Suprapubic skin (tissue), 4 donors: ENCODE measurements around the gene HSBP1. TPM values are rescaled to one million over a fixed set of nuclear protein-coding genes. Genes with fewer than 3 reads are reported as not detected.

Source experiments
- DNase-seq, 2 donors: peaks; one replicate each; pipeline ENCODE4 v3.0.0-alpha.2; 2019; ENCODE audit warnings: low spot score in 2 of 2
- H3K27ac ChIP-seq: fragments of 200-600 bp; sonication (generic); one replicate; pipeline ENCODE4 v1.5.1; 2019
- H3K27me3 ChIP-seq: fragments of 200-600 bp; sonication (generic); one replicate; pipeline ENCODE4 v1.5.1; 2019
- H3K36me3 ChIP-seq: fragments of 200-600 bp; sonication (generic); one replicate; pipeline ENCODE4 v1.5.1; 2019
- H3K4me1 ChIP-seq: fragments of 200-600 bp; sonication (generic); one replicate; pipeline ENCODE4 v1.5.1; 2019
- H3K4me3 ChIP-seq: fragments of 200-600 bp; sonication (generic); one replicate; pipeline ENCODE4 v1.5.1; 2019; ENCODE audit warnings: mild to moderate bottlenecking
- H3K9me3 ChIP-seq: fragments of 200-600 bp; sonication (generic); one replicate; pipeline ENCODE4 v1.5.1; 2019
- EP300 ChIP-seq: sonication (generic); formaldehyde crosslinking; IDR thresholded peaks from one replicate; pipeline ENCODE4 v1.6.1; 2017; ENCODE audit warnings: antibody characterized with exemption
- POLR2A ChIP-seq, 2 donors: fragments of 450-650 bp; IDR thresholded peaks; one replicate each; pipeline ENCODE4 v1.6.1; 2017; ENCODE audit warnings: antibody characterized with exemption in 2 of 2, mild to moderate bottlenecking in 2 of 2, moderate library complexity in 2 of 2
- POLR2AphosphoS5 ChIP-seq, 3 donors: sonication (generic); formaldehyde crosslinking; IDR thresholded peaks; one replicate each; pipeline ENCODE4 v1.6.1; 2017; ENCODE audit warnings: antibody characterized with exemption in 3 of 3
- WGBS: methylation state at CpG from one replicate; pipeline ENCODE4 v1.1.5; 2018; 5-methylcytosine and 5-hydroxymethylcytosine counted together
- total RNA-seq, 4 donors: library from RNA; depleted of rRNA; stranded (reverse); fragments of >200 nt; gene quantifications; one replicate each; pipeline ENCODE4 v1.1.0, GENCODE V29; 2016
- TF ChIP-seq, protein P1 (sequence below), 2 donors: fragments of 200-600 bp in 1 of 2; fragments of 450-650 bp in 1 of 2; sonication (generic) in 1 of 2; IDR thresholded peaks; one replicate each; pipeline ENCODE4 v1.5.1; 2016 to 2019; ENCODE audit warnings: antibody characterized with exemption in 2 of 2, mild to moderate bottlenecking in 1 of 2, moderate library complexity in 1 of 2

The HSBP1 gene
- total RNA-seq, 4 donors from 2014 or later, result 13.4 to 22.0 (median 17.2) TPM

GRCh38 chr16:83771306-83771942 lies 36.4 kb upstream of the HSBP1 start:
- 46% methylated on average over 5 of the region's 5 CpGs for WGBS
- H3K27me3 ChIP-seq, result no peaks in the 10 kb centered on the region
- no peaks in the 10 kb centered on the region for H3K36me3 ChIP-seq
- no peak overlapping the region for H3K4me3 ChIP-seq
- no peaks in the 10 kb centered on the region for H3K9me3 ChIP-seq
- DNase-seq, result no peak
- no peak overlapping the region for H3K27ac ChIP-seq
- TF ChIP-seq EP300 (no peak), POLR2AphosphoS5 (IDR thresholded peaks at IDR 0.05) (no peak), POLR2A (IDR thresholded peaks at IDR 0.05) (no peak)
- TF ChIP-seq, protein P1, sequence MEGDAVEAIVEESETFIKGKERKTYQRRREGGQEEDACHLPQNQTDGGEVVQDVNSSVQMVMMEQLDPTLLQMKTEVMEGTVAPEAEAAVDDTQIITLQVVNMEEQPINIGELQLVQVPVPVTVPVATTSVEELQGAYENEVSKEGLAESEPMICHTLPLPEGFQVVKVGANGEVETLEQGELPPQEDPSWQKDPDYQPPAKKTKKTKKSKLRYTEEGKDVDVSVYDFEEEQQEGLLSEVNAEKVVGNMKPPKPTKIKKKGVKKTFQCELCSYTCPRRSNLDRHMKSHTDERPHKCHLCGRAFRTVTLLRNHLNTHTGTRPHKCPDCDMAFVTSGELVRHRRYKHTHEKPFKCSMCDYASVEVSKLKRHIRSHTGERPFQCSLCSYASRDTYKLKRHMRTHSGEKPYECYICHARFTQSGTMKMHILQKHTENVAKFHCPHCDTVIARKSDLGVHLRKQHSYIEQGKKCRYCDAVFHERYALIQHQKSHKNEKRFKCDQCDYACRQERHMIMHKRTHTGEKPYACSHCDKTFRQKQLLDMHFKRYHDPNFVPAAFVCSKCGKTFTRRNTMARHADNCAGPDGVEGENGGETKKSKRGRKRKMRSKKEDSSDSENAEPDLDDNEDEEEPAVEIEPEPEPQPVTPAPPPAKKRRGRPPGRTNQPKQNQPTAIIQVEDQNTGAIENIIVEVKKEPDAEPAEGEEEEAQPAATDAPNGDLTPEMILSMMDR (IDR thresholded peaks at IDR 0.05), result no peak
- no peaks in the 10 kb centered on the region for H3K4me1 ChIP-seq

DNA sequence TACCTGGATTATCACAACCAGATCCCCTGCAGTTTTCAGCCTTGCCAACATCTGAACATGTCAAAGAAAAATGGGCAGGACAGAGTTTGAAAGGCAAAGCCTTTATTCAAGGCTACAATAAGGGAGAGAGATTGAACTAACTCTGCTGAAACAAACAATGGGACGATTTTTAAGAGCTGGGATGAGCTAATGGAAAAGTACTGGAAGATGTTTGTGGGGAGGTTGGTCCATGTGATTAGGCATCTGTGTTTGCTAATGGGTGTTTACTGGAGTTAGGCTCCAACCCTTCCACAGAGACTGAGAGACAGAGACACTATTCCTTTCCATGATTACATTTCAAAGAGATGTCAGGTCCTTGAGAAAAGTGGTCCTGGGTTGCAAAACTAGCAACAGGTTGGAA lies 35.0 kb upstream of the HSBP1 start:
- TF ChIP-seq, protein P1 (IDR thresholded peaks at IDR 0.05), result no peak
- TF ChIP-seq EP300 (no peak), POLR2AphosphoS5 (IDR thresholded peaks at IDR 0.05) (no peak)
- H3K4me1 ChIP-seq, result no peaks in the 10 kb centered on the region
- no peak for DNase-seq
- H3K27ac ChIP-seq, result no peak overlapping the region
- no peak overlapping the region for H3K4me3 ChIP-seq
- H3K36me3 ChIP-seq, result no peaks in the 10 kb centered on the region
- 53% methylated on average over 1 of the region's 1 CpG for WGBS
- no peaks in the 10 kb centered on the region for H3K27me3 ChIP-seq
- H3K9me3 ChIP-seq, result no peaks in the 10 kb centered on the region

DNA sequence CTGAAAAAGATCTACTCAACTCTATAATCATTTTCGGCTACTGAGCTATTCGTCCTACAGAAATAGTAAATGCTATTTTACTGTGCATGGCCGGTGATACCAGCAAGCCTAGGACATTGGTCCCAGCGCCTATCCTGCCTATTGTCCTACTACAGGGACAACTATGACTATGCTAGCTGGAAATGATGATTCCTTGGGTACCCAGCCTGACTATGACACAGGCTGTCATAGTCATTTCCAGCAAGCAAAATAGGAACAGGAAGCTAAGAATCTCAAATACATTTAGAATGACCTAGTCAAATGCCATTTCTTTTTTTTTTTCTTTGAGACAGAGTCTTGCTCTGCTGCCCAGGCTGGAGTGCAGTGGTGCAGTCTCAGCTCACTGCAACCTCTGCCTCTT lies 33.7 kb upstream of the HSBP1 start:
- no peak for TF ChIP-seq POLR2A (IDR thresholded peaks at IDR 0.05)
- no peak for TF ChIP-seq POLR2AphosphoS5 (IDR thresholded peaks at IDR 0.05)
- TF ChIP-seq EP300, result no peak
- TF ChIP-seq, protein P1 (IDR thresholded peaks at IDR 0.05), result no peak
- H3K4me1 ChIP-seq, result no peaks in the 10 kb centered on the region
- H3K4me3 ChIP-seq, result no peak overlapping the region
- no peak overlapping the region for H3K27ac ChIP-seq
- no peaks in the 10 kb centered on the region for H3K27me3 ChIP-seq
- no peaks in the 10 kb centered on the region for H3K9me3 ChIP-seq
- no peak for DNase-seq
- WGBS, result 84% methylated on average over 4 of the region's 4 CpGs
- H3K36me3 ChIP-seq, result no peaks in the 10 kb centered on the region

GRCh38 chr16:83776944-83777343 lies 30.8 kb upstream of the HSBP1 start:
- H3K27ac ChIP-seq, result no peak overlapping the region
- no peak overlapping the region for H3K4me3 ChIP-seq
- 93% methylated on average over 9 of the region's 9 CpGs for WGBS
- TF ChIP-seq POLR2A (IDR thresholded peaks at IDR 0.05) (no peak), POLR2AphosphoS5 (IDR thresholded peaks at IDR 0.05) (no peak), EP300 (no peak)
- TF ChIP-seq, protein P1 (IDR thresholded peaks at IDR 0.05), result no peak
- H3K27me3 ChIP-seq, result no peaks in the 10 kb centered on the region
- H3K36me3 ChIP-seq, result no peaks in the 10 kb centered on the region
- H3K4me1 ChIP-seq, result peaks cover 13% of the 10 kb centered on the region
- no peak for DNase-seq
- no peaks in the 10 kb centered on the region for H3K9me3 ChIP-seq

GRCh38 chr16:83779886-83780285 lies 27.9 kb upstream of the HSBP1 start:
- 14% methylated on average over 6 of the region's 6 CpGs for WGBS
- H3K4me1 ChIP-seq, result peaks cover 13% of the 10 kb centered on the region
- DNase-seq, result no peak
- TF ChIP-seq POLR2AphosphoS5 (IDR thresholded peaks at IDR 0.05) (no peak), EP300 (no peak), POLR2A (IDR thresholded peaks at IDR 0.05) (no peak)
- TF ChIP-seq, protein P1 (IDR thresholded peaks at IDR 0.05), result no peak
- no peaks in the 10 kb centered on the region for H3K9me3 ChIP-seq
- H3K27me3 ChIP-seq, result no peaks in the 10 kb centered on the region
- H3K27ac ChIP-seq, result no peak overlapping the region
- no peaks in the 10 kb centered on the region for H3K36me3 ChIP-seq
- H3K4me3 ChIP-seq, result no peak overlapping the region
